Neural progenitor cell (in vitro differentiated cells): ENCODE measurements around the gene TWNK.

ENCODE experiments used
- CTCF ChIP-seq: fragments of 200-600 bp; sonication (generic); IDR thresholded peaks from 2 replicates; pipeline ENCODE4 v1.5.1; 2017; ENCODE audit warnings: antibody characterized with exemption, mild to moderate bottlenecking
- EZH2 ChIP-seq: fragments of 200-600 bp; sonication (generic); IDR thresholded peaks from 2 replicates; pipeline ENCODE4 v1.6.1; 2017; ENCODE audit warnings: antibody characterized with exemption, mild to moderate bottlenecking, moderate library complexity

- TF ChIP-seq CTCF (peak; percentile 55), EZH2 (no peak)
Observed at GRCh38 chr10:101011517-101012423, 24.4 kb downstream of the TWNK start.
